GM21786 (cell line): ENCODE data around the gene ATAD5.
"Not testable (repeated sequence)": the region's sequence is repeated elsewhere in the genome, so short reads cannot be mapped to it uniquely, and the experiment has no call there.

ENCODE experiments used
- ATAC-seq: cut with Tn5 transposase; IDR thresholded peaks from one replicate; pipeline ENCODE4 v1.9.1; 2021; ENCODE audit not compliant: unreplicated experiment

The ATAD5 gene

GRCh38 chr17:30831663-30832437 is at the start of gene ATAD5:
ATAD5 (plus strand) TSS chr17:30831966; CDS start chr17:30832348, 382 bp downstream.
- ATAC-seq = no peak

GRCh38 chr17:30782206-30782605 is 49.6 kb upstream of the ATAD5 start:
- no peak for ATAC-seq

- ATAC-seq = no peak
Measured at GRCh38 chr17:30788918-30789317, 42.8 kb upstream of the ATAD5 start.

- no peak for ATAC-seq
Measured at GRCh38 chr17:30790279-30790678, 41.5 kb upstream of the ATAD5 start.

GRCh38 chr17:30793282-30793977 is 38.3 kb upstream of the ATAD5 start:
- ATAC-seq = no peak

- ATAC-seq = no peak
Measured at GRCh38 chr17:30794372-30794771, 37.4 kb upstream of the ATAD5 start.

- ATAC-seq = no peak
Measured at GRCh38 chr17:30796016-30796415, 35.8 kb upstream of the ATAD5 start.

GRCh38 chr17:30801671-30802070 is 30.1 kb upstream of the ATAD5 start:
- no peak for ATAC-seq

- no peak for ATAC-seq
Measured at GRCh38 chr17:30805944-30806456, 25.8 kb upstream of the ATAD5 start.

- no peak for ATAC-seq
Measured at GRCh38 chr17:30807896-30808295, 23.9 kb upstream of the ATAD5 start.

- peak; percentile 71 for ATAC-seq
Measured at GRCh38 chr17:30808785-30809286, 22.9 kb upstream of the ATAD5 start.

- ATAC-seq = no peak
Measured at GRCh38 chr17:30809867-30810266, 21.9 kb upstream of the ATAD5 start.

- no peak for ATAC-seq
Measured at GRCh38 chr17:30812218-30813177, 19.3 kb upstream of the ATAD5 start.

GRCh38 chr17:30814236-30814635 is 17.5 kb upstream of the ATAD5 start:
- ATAC-seq = not testable (repeated sequence)

- not testable (repeated sequence) for ATAC-seq
Measured at GRCh38 chr17:30814860-30815259, 16.9 kb upstream of the ATAD5 start.

GRCh38 chr17:30816165-30816564 is 15.6 kb upstream of the ATAD5 start:
- no peak for ATAC-seq

GRCh38 chr17:30819971-30820705 is 11.6 kb upstream of the ATAD5 start:
- no peak for ATAC-seq

GRCh38 chr17:30821871-30822723 is 9.7 kb upstream of the ATAD5 start:
- no peak for ATAC-seq

GRCh38 chr17:30822919-30823318 is 8.8 kb upstream of the ATAD5 start:
- not testable (repeated sequence) for ATAC-seq
